Ascending aorta (tissue), 2 donors: ENCODE measurements around the gene IL1A. TPM values are rescaled to one million over a fixed set of nuclear protein-coding genes. Genes with fewer than 3 reads are reported as not detected.

Source experiments
- DNase-seq, 2 donors: peaks; one replicate each; pipeline ENCODE4 v3.0.0-alpha.2; 2019; ENCODE audit warnings: low spot score in 2 of 2
- H3K27ac ChIP-seq, 2 donors: fragments of 200-600 bp; sonication (generic); one replicate each; pipeline ENCODE4 v1.5.1; 2016 to 2017; ENCODE audit warnings: mild to moderate bottlenecking in 1 of 2
- H3K27me3 ChIP-seq: fragments of 200-600 bp; sonication (generic); one replicate; pipeline ENCODE4 v1.5.1; 2017
- H3K36me3 ChIP-seq, 2 donors: fragments of 200-600 bp; sonication (generic); one replicate each; pipeline ENCODE4 v1.5.1; 2016
- H3K4me1 ChIP-seq, 2 donors: fragments of 200-600 bp; sonication (generic); one replicate each; pipeline ENCODE4 v1.5.1; 2016 to 2017; ENCODE audit warnings: mild to moderate bottlenecking in 1 of 2
- H3K4me3 ChIP-seq, 2 donors: fragments of 200-600 bp; sonication (generic); one replicate each; pipeline ENCODE4 v1.5.1; 2016 to 2017; ENCODE audit warnings: mild to moderate bottlenecking in 1 of 2
- H3K9me3 ChIP-seq, 2 donors: fragments of 200-600 bp; sonication (generic); one replicate each; pipeline ENCODE4 v1.5.1; 2016
- intact Hi-C: fragments of 100-400 bp; cut with DNase I; formaldehyde crosslinking; loops from one replicate; pipeline ENCODE4 v1.15.1; 2023
- total RNA-seq: library from RNA; depleted of rRNA; stranded (reverse); fragments of >200 nt; gene quantifications from one replicate; pipeline ENCODE4 v1.1.0, GENCODE V29; 2016
- TF ChIP-seq, protein P1 (sequence below), 3 experiments: fragments of 200-600 bp in 2 of 3; fragments of 450-650 bp in 1 of 3; sonication (generic) in 2 of 3; IDR thresholded peaks; one replicate each; pipeline ENCODE4 v1.5.1; 2016 to 2019; ENCODE audit warnings: antibody characterized with exemption in 3 of 3, mild to moderate bottlenecking in 1 of 3, moderate library complexity in 1 of 3

Gene IL1A
- total RNA-seq, 1 donor from 2014 or later = not detected

DNA sequence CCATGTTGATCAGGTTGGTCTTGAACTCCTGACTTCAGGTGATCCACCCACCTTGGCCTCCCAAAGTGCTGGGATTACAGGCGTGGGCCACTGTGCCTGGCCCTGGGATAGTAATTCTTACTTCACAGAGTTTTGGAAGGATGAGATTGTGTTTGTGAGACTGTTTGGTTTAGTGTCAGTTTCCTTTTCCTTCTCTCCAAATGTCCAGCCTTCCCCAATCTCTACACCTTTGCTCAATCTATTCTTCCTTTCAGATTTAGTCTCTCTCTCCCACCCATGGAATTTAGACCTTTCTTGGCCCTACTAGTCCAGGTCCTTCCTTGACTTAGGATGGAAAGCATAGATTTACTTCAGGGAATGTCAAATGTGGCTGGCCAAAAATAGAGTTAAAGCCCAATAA is 12.2 kb upstream of the IL1A start:
- Histone ChIP-seq H3K4me1 (no peaks in the 10 kb centered on the region), H3K4me3 (no peak overlapping the region), H3K36me3 (no peaks in the 10 kb centered on the region), H3K27me3 (no peaks in the 10 kb centered on the region), H3K27ac (no peak overlapping the region), H3K9me3 (no peaks in the 10 kb centered on the region)
- TF ChIP-seq, protein P1, sequence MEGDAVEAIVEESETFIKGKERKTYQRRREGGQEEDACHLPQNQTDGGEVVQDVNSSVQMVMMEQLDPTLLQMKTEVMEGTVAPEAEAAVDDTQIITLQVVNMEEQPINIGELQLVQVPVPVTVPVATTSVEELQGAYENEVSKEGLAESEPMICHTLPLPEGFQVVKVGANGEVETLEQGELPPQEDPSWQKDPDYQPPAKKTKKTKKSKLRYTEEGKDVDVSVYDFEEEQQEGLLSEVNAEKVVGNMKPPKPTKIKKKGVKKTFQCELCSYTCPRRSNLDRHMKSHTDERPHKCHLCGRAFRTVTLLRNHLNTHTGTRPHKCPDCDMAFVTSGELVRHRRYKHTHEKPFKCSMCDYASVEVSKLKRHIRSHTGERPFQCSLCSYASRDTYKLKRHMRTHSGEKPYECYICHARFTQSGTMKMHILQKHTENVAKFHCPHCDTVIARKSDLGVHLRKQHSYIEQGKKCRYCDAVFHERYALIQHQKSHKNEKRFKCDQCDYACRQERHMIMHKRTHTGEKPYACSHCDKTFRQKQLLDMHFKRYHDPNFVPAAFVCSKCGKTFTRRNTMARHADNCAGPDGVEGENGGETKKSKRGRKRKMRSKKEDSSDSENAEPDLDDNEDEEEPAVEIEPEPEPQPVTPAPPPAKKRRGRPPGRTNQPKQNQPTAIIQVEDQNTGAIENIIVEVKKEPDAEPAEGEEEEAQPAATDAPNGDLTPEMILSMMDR (IDR thresholded peaks at IDR 0.05) = no peak
- intact Hi-C loops = no loop called here
- DNase-seq = no peak

- intact Hi-C loops = no loop called here
- DNase-seq = no peak
- Histone ChIP-seq H3K4me1 (no peaks in the 10 kb centered on the region), H3K9me3 (no peaks in the 10 kb centered on the region), H3K27me3 (no peaks in the 10 kb centered on the region), H3K27ac (no peak overlapping the region), H3K36me3 (no peaks in the 10 kb centered on the region), H3K4me3 (no peak overlapping the region)
- TF ChIP-seq, protein P1 (IDR thresholded peaks at IDR 0.05) = no peak
Observed at GRCh38 chr2:112795774-112796173, 11.5 kb upstream of the IL1A start.

DNA sequence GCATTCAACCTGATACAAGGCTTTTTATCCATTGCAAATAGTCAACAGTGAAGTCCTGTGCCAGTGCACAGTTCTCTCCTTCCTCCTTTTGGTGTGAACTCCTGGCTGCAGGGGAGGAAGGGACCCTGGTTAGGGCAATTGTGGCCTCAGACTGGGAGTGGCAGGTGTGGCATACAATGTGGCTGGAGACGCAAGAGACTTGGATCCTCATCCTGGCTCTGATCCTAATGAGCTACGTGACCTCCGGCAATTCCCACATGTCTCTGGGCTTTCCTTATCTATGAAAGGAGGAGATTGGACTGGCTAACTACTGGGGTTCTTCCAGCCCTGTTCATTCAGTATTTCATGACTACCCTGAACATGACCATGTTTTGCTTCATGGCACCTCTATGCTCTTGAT is 10.5 kb upstream of the IL1A start:
- H3K9me3 ChIP-seq = no peaks in the 10 kb centered on the region
- DNase-seq = no peak

DNA sequence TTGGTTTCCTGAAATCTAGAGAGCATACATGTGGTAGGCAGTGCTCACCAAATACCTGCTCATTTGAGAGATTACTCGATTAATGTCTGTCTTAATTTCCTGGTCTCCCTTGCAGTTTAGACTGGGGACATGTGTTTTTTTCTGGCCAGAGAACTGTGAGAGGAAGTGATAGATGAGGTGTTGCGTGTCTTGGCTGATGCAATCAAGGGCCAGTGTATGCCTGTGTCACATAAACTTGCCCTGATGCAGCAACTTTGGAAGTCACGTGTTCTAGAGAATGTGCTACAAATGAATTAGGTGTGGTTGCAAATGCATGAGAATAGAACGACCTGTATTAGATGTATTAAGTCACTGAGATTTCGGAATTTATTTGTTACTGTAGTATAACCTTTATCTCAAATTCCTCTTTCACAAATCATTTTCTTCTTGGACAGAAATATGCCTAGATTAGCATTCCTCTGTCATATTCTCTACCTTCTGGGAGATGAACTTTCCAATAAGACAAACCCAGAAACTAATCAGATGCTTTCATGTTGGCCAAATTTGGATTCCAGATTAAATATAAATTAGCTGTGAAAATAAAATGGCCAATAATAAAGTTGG is 9.9 kb upstream of the IL1A start:
- H3K36me3 ChIP-seq = no peaks in the 10 kb centered on the region
- no peaks in the 10 kb centered on the region for H3K4me1 ChIP-seq
- TF ChIP-seq, protein P1 (IDR thresholded peaks at IDR 0.05) = no peak
- H3K4me3 ChIP-seq = no peak overlapping the region
- peak; percentile 41 to 75 for DNase-seq
- no peak overlapping the region for H3K27ac ChIP-seq
- no peaks in the 10 kb centered on the region for H3K27me3 ChIP-seq
- intact Hi-C loops = no loop called here
- H3K9me3 ChIP-seq = no peaks in the 10 kb centered on the region

More for the DNA sequence above, 10.5 kb upstream of the IL1A start:
- TF ChIP-seq, protein P1 (IDR thresholded peaks at IDR 0.05) = no peak
- Histone ChIP-seq H3K4me1 (no peaks in the 10 kb centered on the region), H3K4me3 (no peak overlapping the region), H3K36me3 (no peaks in the 10 kb centered on the region), H3K27ac (no peak overlapping the region), H3K27me3 (no peaks in the 10 kb centered on the region)
- intact Hi-C loops = no loop called here

GRCh38 chr2:112793449-112793978 is 9.2 kb upstream of the IL1A start:
- no peaks in the 10 kb centered on the region for H3K9me3 ChIP-seq
- no peak for DNase-seq
- no peaks in the 10 kb centered on the region for H3K27me3 ChIP-seq
- intact Hi-C loops = no loop called here
- TF ChIP-seq, protein P1 (IDR thresholded peaks at IDR 0.05) = no peak
- H3K4me3 ChIP-seq = no peak overlapping the region
- H3K36me3 ChIP-seq = no peaks in the 10 kb centered on the region
- H3K27ac ChIP-seq = no peak overlapping the region
- H3K4me1 ChIP-seq = no peaks in the 10 kb centered on the region
